Activated T-helper 1 cell treated with Interleukin-2 at 50 U/mL for 16 hours (primary cell): ENCODE measurements around the gene LRP5.
"Not testable (repeated sequence)": the region's sequence is repeated elsewhere in the genome, so short reads cannot be mapped to it uniquely, and the experiment has no call there.

Source experiments
- DNase-seq: peaks from one replicate; pipeline ENCODE4 v3.0.0-alpha.2; 2020; ENCODE audit warnings: low read depth

LRP5 gene

GRCh38 chr11:68469642-68470041 lies 157.3 kb downstream of the LRP5 start:
- no peak for DNase-seq

DNA sequence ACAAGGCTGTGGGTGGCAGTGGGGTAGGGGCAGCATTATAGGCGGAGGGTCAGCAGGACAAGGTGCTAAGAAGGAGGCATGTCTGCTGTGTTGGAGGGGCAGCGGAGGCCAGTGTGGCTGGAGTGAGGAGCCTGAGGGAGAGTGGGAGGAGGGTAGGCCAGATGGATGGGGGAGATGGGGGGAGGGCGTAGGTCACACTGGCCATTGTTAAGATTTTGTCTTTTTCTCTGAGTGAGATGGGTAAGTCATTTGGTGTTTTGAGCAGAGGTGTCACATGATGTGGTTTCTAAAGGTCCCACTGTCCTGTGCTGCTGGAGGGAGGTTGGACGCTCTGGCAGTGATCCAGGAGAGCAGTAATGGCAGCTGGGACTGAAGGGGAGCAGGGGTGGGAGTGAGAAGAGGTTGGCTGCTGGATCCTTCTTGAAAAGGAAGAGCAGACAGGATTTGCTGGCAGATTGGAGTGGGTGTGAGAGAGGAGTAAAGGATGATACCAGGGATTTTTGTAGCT lies 158.0 kb downstream of the LRP5 start:
- no peak for DNase-seq

DNA sequence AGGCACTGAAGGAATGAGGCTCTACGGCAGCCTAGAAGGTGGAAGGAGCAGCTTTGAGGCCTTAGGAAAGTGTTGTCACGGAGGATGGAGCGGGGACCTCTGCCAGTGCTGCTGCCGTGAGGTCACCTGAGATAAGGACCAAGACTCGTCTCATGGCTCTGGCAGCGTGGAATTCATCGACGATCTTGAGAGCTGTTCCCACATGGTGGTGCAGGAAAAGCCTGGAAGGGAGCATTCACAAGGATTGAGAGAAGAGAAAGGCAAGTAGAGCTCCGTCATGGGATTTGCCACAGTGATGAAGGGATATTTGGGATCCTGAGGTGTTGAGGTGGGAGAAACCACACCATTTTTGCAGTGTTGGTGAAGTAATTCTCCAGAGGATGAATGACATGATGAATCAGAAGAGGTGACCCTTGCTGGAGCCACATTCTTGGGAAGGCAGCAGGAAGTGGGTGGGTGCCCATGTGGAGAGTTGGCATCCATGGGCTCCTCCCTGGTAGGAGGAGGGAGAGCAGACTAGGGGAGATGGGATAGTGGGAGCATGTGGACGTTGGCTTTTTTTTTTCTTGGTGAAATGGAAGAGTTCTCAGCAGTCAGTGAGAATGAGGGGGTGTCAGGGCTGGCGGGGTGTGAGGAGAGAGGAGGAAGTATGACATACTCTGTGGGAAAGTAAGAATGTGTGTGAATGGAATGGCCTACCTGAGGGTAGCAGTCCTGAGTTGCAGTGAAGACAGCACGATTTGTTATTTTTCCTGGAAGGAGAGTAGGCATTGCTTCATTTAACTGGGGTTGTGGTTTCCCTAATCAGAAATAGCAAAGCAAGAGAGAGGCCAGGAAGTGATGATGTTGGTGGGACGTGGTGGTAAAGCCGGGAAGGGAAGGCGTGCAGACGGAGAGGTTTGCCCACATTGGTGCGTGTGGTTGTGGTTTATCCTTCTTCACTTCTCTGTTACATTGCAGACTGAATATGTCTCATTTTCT lies 159.3 kb downstream of the LRP5 start:
- DNase-seq = no peak

DNA sequence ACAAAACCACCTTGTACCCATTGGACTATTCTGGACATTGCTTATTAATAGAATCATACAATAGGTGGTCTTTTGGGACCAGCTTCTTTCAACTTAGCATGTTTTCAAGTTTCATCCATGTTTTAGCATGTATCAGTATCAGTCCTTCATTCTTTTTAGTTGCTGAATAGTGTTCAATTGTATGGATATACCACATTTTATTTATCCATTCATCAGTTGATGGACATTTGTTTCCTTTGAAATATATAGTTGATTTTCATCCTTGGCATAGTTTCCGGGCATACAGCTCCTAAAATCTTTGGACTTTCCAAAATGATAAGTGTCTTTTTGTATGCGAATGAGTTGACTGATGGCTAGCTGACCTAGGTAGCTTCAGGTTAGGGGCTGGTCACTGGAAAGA lies 160.4 kb downstream of the LRP5 start:
- DNase-seq = no peak

DNA sequence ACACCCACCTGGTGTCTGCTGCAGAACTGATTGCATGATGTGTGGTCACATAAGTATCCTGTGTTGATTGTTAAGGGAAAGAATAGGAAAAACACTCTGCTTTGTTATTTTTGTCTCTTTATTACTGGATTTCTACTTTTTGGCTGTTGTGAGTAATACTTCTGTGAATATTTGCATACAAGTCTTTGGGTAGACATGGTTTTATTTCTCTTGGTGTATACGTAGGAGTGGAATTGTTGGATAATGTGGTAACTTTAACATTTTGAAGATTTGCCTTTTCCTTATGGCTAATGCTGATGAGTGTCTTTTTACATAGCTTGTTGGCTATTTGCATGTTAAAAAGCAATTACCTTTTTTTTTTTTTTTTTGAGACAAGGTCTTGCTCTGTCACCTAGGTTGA lies 161.3 kb downstream of the LRP5 start:
- no peak for DNase-seq

DNA sequence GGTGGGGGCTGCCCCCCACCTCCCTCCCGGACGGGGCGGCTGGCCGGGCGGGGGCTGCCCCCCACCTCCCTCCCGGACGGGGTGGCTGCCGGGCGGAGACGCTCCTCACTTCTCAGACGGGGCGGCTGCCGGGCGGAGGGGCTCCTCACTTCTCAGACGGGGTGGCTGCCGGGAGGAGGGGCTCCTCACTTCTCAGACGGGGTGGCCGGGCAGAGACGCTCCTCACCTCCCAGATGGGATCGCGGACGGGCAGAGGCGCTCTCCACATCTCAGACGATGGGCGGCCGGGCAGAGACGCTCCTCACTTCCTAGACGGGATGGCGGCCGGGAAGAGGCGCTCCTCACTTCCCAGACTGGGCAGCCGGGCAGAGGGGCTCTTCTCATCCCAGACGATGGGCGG lies 163.2 kb downstream of the LRP5 start:
- DNase-seq = not testable (repeated sequence)

GRCh38 chr11:68479390-68479789 lies 167.0 kb downstream of the LRP5 start:
- DNase-seq = no peak

GRCh38 chr11:68480193-68480592 lies 167.8 kb downstream of the LRP5 start:
- no peak for DNase-seq

DNA sequence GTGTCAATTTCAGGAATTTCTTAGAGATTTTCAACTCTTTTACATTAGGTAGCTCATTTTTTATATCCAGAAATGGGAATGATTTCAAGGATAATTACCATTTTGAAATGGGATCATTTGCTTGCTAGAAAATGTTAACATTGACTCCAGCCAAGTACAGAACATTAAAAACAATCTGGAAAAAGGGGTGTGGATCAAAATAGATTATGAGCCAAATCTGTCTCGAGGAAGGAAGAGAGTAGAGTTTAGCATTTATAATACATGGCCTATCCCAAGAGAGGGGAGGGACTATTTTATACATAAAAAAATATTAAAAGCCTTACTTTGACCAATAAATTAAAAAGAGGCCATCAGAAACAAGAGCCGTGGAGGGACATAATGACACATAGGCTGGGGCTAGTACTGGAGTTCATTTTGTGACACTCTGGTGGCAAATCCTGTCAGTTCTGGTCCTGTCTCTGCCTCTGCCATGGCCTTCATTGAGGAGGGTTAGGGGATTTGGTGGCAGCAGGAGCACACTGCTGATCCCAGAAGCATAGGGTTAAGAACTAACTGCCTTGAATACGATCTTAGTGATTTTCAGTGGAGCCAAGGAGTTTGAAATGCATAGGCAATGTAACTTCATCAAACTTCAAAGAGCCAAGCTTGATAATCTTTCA lies 168.6 kb downstream of the LRP5 start:
- DNase-seq = no peak

- no peak for DNase-seq
Observed at GRCh38 chr11:68481579-68482240, 169.3 kb downstream of the LRP5 start.

DNA sequence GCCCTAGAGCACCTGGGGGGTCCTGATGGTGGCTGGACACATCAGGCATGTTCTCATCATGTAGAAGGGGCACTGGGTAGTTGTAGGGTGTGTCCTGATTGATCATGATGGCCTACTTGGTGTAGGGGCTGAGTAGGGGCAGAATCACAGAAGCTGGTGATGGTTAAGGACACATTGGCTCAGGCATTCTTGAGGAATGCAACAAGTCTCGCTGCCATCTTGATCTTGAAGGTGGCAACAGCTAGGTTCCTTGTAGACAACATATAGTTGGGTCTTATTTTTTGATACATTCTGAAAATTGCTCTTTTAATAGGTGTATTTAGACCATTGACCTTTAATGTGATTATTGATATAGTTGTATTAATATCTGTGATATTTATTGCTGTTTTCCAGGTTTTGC lies 176.2 kb downstream of the LRP5 start:
- no peak for DNase-seq

GRCh38 chr11:68495220-68495729 lies 182.9 kb downstream of the LRP5 start:
- no peak for DNase-seq

GRCh38 chr11:68495872-68496271 lies 183.5 kb downstream of the LRP5 start:
- DNase-seq = no peak

DNA sequence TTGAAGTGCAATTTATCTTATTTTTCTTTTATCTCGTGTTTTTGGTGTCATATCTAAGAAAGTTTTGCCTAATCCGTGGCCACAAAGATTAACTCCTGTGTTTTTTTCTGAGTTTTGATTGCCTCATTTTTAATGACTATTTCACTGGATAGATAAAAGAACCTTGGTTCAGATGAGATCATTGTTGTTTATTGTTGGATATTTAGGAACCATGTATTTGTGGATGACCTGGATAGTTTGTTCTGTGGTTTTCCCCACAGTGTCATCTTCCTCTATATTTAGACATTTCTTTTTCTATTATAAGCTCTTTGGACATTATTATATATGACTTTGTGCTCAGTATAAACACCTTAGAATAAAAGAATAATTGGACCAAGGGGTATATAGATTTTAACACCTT lies 185.4 kb downstream of the LRP5 start:
- no peak for DNase-seq

- no peak for DNase-seq
Observed at GRCh38 chr11:68498321-68498720, 185.9 kb downstream of the LRP5 start.
